ENCODE measurements around the gene ANAPC5. TPM values are rescaled to one million over a fixed set of nuclear protein-coding genes. Genes with fewer than 3 reads are reported as not detected.

The ANAPC5 gene
- 100 to 1,000 TPM; 134 to 171 (median 163) TPM for total RNA-seq
- total RNA-seq (2013) = 200 TPM

- Mint-ChIP-seq H3K27me3 (ENCODE audit: low read depth in 2 of 2) (peaks cover 0 to 2% of the 10 kb centered on the region in 2 donors), H3K9me3 (no peaks in the 10 kb centered on the region), H3K36me3 (no peaks in the 10 kb centered on the region), H3K4me3 (peak within 1 kb of the TSS; percentile 97), H3K27ac (peak within 1 kb of the TSS; percentile 96), H3K4me1 (peaks cover 21 to 26% of the 10 kb centered on the region in 2 donors)
- Histone ChIP-seq H3K4me3 (ENCODE audit: low read length) (peak within 1 kb of the TSS; percentile 80), H3K27me3 (ENCODE audit: control insufficient read depth, insufficient read depth, low read length) (no peaks in the 10 kb centered on the region), H3K27ac (ENCODE audit: low read length) (peak within 1 kb of the TSS; percentile 65), H3K4me1 (ENCODE audit: control insufficient read depth, insufficient read depth, low read length) (peaks cover 30% of the 10 kb centered on the region), H3K36me3 (ENCODE audit: control insufficient read depth, insufficient read depth, low read length) (peaks cover 1% of the 10 kb centered on the region), H3K9me3 (ENCODE audit: control insufficient read depth, insufficient read depth, low read length) (no peaks in the 10 kb centered on the region)
- ATAC-seq = peak; percentile 97 to 99 (median 97)
- peak; percentile 82 to 96 for DNase-seq
- under 1% methylated on average over 49 of the region's 49 CpGs for WGBS (ENCODE audit: insufficient coverage)
- TF ChIP-seq CTCF (IDR thresholded peaks at IDR 0.05) = no peak
- intact Hi-C loops (cut with micrococcal nuclease) = loop anchor here (1.0 to 5.0 kb wide), 3 partner anchors 48 to 115 kb away; partner anchors contain the start of genes CAMKK2 and RNF34
Measured at GRCh38 chr12:121351820-121352681, at the start of gene ANAPC5. ANAPC5 (minus strand) TSS chr12:121352411; CDS start chr12:121352340, 71 bp downstream.

GRCh38 chr12:121400332-121401139, 48.3 kb upstream of the ANAPC5 start:
- no peaks in the 10 kb centered on the region for H3K27me3 ChIP-seq (ENCODE audit: control insufficient read depth, insufficient read depth, low read length)
- ATAC-seq = peak; percentile 38 to 56 (median 49)
- peak overlapping the region; percentile 97 for H3K4me3 ChIP-seq (ENCODE audit: low read length)
- peaks cover 13% of the 10 kb centered on the region for H3K4me1 ChIP-seq (ENCODE audit: control insufficient read depth, insufficient read depth, low read length)
- Mint-ChIP-seq H3K4me3 (peak overlapping the region; percentile 98), H3K27me3 (ENCODE audit: low read depth in 2 of 2) (no peaks in the 10 kb centered on the region), H3K9me3 (no peaks in the 10 kb centered on the region), H3K36me3 (no peaks in the 10 kb centered on the region), H3K4me1 (peaks cover 25 to 40% of the 10 kb centered on the region in 2 donors), H3K27ac (peak overlapping the region; percentile 92 to 94)
- H3K27ac ChIP-seq (ENCODE audit: low read length) = peak overlapping the region; percentile 95
- TF ChIP-seq CTCF (IDR thresholded peaks at IDR 0.05) = no peak
- DNase-seq = peak; percentile 54 to 73
- no peaks in the 10 kb centered on the region for H3K9me3 ChIP-seq (ENCODE audit: control insufficient read depth, insufficient read depth, low read length)
- intact Hi-C loops (cut with micrococcal nuclease) = loop anchor here (1.0 kb wide), 2 partner anchors 48 to 66 kb away; partner anchors contain the start of gene ANAPC5
- 1% methylated on average over 48 of the region's 48 CpGs for WGBS (ENCODE audit: insufficient coverage)
- peaks cover 7% of the 10 kb centered on the region for H3K36me3 ChIP-seq (ENCODE audit: control insufficient read depth, insufficient read depth, low read length)

- ATAC-seq (peak; percentile 90 to 98 (median 94)), DNase-seq (peak; percentile 94 to 99)
Measured at GRCh38 chr12:121399391-121400331, 47.5 kb upstream of the ANAPC5 start, which contains the start of gene RNF34. RNF34 (plus strand) TSS chr12:121400118; CDS start chr12:121400213, 95 bp downstream.

More at GRCh38 chr12:121399391-121400331, 47.5 kb upstream of the ANAPC5 start, which contains the start of gene RNF34:
- Mint-ChIP-seq H3K36me3 (no peaks in the 10 kb centered on the region), H3K27ac (peak within 1 kb of the TSS; percentile 92 to 94), H3K9me3 (no peaks in the 10 kb centered on the region), H3K27me3 (ENCODE audit: low read depth in 2 of 2) (no peaks in the 10 kb centered on the region), H3K4me3 (peak within 1 kb of the TSS; percentile 98), H3K4me1 (peaks cover 25 to 35% of the 10 kb centered on the region in 2 donors)
- H3K27me3 ChIP-seq (ENCODE audit: control insufficient read depth, insufficient read depth, low read length) = no peaks in the 10 kb centered on the region
- intact Hi-C loops (cut with micrococcal nuclease) = loop anchor here (1.0 kb wide), 2 partner anchors 47 to 65 kb away; partner anchors contain the start of gene ANAPC5
- WGBS (ENCODE audit: insufficient coverage) = under 1% methylated on average over 77 of the region's 77 CpGs
- no peaks in the 10 kb centered on the region for H3K36me3 ChIP-seq (ENCODE audit: control insufficient read depth, insufficient read depth, low read length)
- peak within 1 kb of the TSS; percentile 97 for H3K4me3 ChIP-seq (ENCODE audit: low read length)
- peak within 1 kb of the TSS; percentile 95 for H3K27ac ChIP-seq (ENCODE audit: low read length)
- H3K9me3 ChIP-seq (ENCODE audit: control insufficient read depth, insufficient read depth, low read length) = no peaks in the 10 kb centered on the region
- peaks cover 13% of the 10 kb centered on the region for H3K4me1 ChIP-seq (ENCODE audit: control insufficient read depth, insufficient read depth, low read length)
- TF ChIP-seq CTCF (IDR thresholded peaks at IDR 0.05) = no peak

All from natural killer cell (primary cell).